Stimulated activated CD4-positive, alpha-beta T cell treated with anti-CD3 and anti-CD28 coated beads, Interleukin-15, amount 100 ng/mL, for 24 hours (primary cell): ENCODE measurements around the gene MLYCD.
A peak's percentile ranks its signal among the peaks of the same experiment; 100 is the strongest.
"Not testable (repeated sequence)": the region's sequence is repeated elsewhere in the genome, so short reads cannot be mapped to it uniquely, and the experiment has no call there.

Experiments
- DNase-seq: peaks from one replicate; pipeline ENCODE4 v3.0.0-alpha.2; 2020

The MLYCD gene

DNA sequence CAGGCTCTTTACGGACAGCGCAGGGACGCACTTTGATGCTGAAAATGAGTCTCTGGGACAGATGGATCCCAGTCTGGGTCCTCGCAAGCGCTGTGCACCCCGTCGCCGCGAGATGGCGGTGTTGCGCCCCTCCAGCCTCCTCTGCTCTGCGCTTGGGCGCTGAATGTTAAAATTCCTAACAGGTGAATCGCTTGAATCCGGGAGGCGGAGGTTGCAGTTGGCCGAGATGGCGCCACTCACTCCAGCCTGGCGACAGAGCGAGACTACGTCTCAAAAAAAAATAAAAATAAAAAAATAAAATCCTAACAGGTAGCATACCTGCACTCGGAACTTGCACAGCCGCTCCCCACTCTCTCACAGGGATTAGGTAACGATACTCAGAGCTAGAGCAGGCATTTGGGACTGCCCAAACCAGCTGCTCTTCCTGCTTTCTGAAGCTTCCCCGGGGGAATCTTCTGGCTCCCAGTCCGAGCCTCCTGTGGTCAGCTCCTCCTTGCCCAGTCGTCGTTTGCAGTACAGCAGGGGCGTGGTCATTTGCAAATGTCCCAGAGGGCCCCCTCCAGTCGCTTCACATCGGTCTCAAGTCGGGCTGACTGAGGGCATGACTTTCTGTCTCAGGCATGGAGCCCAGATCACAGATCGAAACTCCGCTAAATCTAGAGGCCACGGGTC is 27.9 kb downstream of the MLYCD start:
- DNase-seq, result peak; percentile 75

DNA sequence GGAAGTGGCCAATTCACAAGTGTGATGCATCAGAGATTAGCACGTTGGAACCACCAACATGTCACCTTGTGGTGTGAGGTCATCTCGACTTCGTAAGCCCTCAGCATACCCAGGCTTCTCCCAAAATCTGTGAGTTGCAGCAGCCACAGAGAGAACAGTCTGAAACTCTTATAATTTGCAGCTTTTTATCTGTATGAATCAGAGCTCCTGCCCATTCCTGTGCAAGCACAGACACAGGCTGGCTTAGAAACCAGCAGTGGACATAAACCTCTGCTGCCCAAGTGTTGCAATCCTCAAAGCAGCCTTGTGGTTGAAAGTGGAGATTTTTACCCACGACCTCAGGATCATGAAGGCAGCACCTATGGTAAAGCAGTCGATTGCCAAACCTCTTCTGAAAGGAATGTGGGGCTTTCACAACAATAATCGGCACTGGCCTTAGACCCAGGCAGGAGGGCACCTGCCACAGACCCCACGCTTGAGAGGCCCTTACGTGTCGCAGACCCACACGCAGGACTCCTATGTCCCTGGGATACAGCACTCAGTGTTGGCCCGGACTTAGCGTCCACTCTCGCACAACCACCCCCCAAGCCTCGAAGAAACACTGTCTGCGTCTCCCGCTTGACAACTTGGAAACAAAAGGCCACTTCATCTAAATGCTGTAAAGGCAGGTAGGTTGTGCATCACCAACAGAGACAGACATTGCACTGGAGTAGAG is 29.6 kb downstream of the MLYCD start:
- no peak for DNase-seq

DNA sequence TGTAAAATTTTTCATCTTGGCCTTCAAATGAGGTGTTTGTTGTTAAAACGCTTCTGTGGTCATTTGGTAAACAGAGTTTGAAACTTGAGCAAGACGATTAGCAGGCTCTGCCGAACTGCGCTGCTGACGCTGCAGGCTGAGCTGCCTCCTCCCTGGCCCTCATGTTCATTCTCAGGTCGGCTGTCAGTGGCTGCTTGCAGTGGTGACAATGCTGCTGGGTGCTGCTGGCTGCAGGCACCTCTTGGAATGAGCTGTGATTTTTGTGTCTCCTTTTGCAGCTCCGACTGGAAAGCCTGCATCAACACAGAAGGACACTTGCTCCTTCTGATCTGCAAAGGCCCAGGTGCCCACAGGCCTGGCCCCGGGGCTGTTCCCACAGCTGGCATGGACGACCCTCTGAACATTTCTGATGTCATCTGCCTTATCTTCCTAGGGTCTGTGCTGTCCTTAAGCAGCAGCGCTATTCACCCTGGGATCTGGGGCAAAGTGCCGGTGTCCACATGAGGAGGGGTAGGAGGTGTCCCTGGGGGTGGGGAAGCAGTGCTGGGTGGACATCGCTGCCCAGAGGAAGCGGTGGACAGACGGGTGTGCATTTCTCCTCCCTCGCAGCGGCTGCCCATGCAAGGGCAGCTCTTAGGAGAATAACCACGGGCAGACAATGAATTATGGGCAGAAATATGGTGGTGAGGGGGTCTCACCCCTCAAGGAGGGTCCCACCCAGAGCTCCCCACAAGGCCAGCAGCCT is 31.1 kb downstream of the MLYCD start:
- DNase-seq, result no peak

DNA sequence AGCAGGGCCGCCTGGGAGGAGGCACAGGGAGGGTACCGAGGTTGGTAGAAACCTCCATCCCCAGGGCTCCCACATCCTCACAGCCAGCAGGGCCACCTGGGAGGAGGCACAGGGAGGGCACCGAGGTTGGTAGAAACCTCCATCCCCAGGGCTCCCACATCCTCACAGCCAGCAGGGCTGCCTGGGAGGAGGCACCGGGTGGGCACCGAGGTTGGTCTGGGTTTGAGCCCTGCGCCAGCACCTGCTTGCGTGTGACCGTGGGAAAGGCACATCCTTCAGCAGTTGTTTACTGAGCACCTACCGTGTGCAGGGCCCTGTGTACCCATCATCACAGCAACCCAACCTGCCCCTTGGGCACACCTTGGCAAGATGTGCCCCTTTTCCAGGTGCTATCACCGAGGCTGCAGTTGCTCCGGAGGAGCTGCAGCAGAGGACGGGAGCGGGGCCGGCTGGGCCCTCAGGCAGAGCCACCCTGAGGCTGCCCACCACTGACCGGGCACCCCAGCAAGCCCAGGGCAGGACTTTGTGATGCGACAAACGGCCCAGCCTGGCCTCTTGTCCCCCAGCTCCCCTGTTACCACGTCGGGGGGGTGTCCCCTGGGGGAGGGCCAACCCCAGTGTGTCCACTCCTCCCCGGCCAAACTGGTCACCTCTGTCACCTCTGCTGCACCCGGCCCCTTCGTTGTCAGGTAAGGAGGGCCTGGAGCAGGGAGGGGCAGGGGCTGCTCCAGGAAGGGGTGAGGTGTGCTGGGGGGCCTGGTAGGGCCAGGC is 32.0 kb downstream of the MLYCD start:
- no peak for DNase-seq

DNA sequence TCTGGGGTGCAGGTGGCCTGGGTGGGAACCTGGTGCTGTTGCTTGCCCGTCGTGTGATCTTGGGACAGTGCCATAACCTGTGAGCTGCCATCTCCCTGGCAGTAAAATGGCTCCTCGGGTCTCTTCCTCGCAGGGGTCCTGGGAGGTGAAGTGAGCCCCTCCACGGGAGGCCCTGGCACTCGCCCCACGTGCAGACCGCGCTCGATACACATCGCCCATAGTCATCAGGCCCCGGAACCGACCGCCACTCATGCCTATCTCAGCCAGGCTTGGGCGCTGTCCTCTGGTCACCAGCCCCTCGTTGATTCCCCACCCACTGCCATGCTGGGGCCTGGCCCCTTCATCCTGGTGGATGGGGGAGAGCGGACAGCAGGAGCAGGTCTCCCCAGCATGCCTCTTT is 32.6 kb downstream of the MLYCD start:
- no peak for DNase-seq

DNA sequence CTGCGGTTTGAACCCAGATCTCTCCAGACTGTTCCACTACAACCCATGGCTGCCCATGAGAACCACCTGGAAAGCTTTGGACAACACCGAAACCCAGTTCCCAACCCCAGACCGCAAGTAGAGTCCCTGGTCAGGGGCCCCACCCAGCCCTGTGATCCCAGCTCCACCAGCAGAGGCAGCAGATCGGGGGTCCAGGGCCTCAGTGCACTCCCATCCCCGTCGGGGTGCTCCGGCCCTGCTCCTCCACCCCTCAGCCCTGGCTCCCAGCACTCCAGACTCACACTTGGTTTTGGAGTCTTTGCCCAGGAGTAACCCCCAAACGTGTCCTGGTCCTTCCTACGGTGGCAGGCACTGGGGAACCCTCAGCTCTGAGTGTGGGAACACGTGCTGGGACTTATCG is 33.4 kb downstream of the MLYCD start:
- DNase-seq, result no peak

DNA sequence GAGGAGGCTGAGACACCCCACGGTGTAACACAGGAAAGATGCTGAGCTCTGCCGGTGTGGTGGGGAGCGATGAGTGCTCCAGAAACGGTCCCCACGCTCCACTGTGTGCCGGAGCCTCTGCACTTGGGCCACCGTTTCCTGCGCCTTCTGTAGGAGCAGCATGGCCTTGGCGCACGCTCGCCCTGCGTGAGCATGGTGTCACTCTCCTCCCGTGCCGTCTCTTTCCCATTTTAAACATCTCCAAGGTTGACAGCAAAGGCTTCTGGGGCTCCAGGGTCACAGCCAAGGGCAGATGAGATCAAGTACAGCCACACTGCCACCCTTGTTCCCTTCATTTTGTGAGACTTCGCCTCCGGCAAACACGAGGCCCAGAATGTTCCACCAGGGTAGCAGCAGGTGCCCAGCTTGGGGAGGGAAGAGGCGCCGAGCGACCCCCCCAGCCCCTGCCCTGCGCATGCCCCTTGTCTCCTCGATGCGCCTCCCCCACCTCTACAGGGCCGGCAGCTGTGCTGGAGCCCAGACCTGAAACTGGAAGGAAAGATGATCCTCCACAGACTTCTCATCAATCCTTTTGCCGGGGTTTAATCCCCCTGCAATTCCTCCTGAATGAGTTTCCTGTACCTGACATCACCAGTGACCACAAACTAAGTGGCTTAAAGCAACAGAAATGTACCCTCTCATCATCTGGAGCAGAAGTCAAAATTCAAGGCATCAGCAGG is 34.2 kb downstream of the MLYCD start:
- DNase-seq, result no peak

DNA sequence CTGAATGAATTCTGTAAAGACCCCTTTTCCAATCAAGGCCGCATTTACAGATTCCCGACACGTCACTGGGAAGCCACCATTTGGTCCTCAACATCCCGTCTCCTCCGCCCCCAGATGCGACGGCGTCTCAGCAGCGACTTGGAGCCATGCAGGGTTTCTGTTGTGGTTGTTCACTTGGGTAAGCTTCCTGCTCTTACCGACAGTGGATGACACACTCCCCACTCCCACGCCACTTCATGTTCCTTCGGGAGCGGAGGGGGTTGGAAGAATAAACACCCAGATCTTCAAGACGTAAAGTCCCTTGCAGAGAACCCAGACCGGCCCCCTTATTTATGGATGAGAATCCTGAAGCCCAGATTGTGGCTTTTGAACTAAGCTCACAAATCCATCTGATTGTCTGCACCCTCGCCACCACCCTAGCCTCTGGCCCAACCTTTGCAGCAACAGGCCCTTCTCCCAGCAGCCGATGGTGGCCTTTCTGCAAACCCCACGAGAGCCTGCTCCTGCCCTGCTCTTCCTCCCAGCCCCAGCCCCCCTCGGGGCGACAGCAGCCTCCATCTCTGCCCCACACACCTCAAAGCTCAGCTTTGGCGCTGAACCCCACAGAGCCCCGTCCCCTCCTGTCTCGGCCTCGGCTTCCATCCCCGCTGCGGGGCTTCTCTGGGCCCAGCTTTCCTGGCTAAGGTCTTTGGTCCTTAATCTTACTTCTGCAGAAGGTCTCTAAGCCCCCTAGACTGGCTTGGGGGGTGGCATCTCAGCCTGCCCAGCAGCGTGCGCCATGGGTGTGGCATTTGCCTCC is 35.2 kb downstream of the MLYCD start:
- no peak for DNase-seq

DNA sequence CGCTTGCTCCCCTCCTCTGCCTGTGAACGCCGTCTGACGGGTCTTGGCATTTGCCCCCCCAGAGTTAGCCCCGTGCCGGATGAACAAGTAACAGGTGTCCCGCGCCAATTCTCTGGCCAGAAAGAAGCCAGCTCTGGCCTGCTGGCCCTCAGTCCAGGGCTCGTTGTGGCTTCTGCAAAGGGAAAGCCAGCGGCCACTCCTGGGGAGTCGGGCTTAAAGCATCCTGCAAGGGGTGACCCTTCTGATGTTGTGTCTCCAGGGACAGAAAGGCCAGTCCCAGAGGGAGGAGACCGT is 35.7 kb downstream of the MLYCD start:
- no peak for DNase-seq

DNA sequence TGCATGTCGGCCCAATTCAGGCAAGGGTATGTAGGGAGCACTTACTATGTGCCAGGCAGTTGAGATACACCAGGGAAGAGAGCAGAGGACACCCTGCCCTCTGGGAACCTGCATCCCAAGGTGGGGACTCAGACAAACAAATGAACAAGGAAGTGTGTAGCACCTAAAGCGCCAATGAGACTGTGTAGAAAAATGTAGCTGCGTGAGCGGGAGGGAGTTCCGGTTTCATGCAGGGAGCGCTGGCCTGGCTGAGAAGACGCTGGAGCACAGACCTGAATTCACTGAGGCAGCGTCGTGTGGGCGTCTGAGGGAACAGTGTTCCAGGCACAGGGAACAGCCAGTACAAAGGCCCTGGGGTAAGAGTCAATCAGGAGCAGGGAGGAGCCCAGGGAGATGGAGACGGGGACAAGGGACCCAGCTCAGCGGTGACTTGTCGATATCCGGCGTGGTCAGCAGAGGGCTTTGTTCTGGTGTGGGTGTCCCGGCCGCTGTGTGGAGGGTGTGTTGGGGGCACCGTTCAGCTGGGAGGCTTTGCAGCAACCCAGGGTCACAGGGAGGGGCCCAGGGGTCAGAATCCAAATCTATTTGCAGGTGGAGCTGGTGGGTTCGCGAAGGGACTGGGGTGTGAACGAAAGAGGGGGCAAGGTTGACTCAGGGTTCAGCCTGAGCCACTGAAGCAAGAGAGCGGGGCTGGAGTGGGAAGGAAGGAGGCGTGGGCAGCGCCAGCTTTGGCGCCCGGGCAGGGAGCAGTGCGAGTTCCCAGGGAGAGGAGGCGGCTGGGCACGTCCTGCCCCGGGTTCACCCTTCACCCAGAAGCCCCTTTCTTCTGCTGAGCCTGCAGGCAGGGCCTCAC is 36.3 kb downstream of the MLYCD start:
- no peak for DNase-seq

DNA sequence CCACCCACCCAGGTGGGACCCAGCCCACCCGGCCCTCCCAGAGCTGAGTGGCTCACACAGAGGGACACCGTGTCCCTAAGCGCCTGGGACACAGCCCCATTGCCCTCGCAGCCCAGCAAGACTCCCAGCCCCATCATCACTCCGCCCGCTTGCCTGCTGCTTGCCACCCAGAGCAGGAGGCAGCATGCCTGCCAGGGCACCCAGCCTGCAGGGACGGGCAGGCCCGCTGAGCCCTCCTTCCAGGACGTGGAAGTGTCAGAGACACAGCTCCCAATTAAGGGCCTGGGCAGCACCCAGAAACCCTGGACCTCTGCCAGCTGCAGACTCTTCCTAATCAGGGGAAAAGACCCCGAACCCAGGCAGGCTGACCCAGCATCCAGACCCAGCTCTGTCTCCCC is 36.9 kb downstream of the MLYCD start:
- DNase-seq, result no peak

DNA sequence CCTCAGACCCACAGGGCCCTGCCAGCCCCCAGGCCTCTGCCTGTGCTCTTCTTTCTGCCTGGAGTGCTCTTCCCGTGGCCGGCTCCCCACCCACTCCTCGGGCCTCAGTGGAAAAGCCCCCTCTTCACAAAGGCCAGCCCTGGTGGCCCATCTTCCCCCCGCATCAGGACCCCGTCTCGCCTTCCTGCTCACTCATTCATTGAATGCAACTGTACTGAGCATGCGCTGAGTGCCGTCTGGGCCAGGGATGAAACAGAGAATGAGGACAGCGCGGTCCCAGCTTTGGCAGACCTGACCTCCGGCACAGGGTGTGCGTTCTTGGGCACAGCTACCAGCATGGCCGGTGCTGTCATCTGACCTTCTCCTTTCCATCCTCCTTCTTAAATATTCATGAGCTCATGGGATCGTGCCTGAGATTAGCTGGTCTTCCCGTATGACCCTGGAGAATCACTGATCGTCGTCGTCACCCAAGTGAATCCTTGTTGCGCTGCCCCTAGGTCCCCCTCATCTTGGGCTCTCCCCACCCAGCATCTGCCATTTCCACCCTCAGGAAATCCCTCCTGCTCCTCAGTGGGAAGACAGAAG is 37.8 kb downstream of the MLYCD start:
- no peak for DNase-seq

DNA sequence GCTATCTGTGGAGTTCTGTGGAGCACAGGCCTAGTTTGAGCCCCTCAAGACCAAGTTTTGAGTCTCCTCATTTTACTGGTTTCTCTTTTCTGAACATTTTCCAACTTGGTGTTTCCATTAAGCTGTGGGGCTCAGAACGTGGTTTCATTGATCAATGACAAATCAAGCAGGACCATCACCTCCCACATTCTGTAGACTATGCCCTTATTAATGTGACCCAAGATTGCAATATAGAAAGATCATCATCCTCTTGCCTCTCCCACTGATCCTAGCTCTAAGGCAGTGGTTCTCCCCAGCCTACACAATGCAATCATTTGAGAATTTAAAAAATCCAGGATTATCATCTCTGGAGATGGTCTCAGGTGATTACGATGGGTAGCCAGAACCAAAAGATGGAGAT is 38.4 kb downstream of the MLYCD start:
- no peak for DNase-seq

DNA sequence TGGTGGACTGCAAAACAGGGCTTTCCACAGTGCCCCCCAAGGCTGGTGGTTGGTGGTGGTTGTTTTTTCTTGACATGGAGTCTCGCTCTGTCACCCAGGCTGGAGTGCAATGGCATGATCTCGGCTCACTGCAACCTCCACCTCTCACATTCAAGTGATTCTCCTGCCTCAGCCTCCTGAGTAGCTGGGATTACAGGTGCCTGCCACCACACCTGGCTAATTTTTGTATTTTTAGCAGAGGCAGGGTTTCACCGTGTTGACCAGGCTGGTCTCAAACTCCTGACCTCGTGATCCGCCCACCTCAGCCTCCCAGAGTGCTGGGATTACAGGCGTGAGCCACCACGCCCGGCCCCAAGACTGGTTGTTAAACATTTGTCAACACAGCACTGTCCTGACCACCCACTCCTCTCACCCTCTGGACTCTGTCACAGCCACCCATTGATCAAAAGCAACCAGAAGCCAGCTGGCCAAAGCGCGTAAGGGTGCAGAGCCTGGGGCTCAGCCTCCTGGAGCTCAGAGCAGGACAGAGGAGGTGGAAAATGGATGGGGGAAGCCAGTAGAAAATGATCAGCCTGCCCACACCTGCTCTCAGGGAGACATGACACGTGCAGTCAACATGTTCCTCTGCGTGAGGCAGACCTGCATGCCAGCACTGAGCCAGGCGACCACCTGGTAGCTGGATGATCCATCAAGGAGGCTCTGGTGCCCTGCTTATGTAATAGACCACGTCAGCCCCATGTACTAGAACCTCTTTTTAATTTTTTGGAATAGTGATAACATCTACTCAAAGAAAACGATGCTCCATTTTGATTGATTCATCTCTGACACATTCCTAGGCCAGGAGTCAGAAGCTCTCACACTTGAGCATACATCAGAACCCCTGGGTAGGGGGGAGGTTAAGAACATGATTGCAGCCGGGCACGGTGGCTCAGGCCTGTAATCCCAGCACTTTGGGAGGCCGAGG is 39.3 kb downstream of the MLYCD start:
- DNase-seq, result no peak

DNA sequence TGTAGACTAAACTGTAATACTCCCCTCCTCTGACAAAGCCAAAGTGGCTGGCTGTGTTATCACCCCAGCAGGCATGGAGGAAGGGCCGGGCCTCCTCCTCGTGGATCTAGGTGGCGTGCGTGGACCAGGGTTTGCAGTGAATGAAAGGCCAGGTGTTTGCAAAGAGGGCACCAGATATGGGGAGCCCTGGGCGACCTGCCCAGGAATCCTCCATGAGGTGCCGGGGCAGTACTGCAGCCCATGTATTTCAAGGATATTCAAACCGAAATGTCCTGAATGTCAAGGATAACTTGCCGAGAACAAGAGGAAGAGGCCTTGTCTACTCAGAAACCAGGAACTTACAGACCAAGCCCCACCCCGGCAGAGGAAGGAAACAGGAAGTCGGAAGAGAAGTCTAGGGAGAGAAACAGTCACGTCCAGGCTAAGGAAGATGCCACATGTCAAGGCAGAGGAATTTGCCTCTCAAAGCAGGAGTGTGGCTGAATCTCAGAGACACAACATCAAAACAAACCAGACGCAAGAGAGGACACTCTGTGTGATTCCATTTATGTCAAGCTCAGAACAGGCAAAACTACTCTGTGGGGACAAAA is 40.4 kb downstream of the MLYCD start:
- DNase-seq, result no peak

DNA sequence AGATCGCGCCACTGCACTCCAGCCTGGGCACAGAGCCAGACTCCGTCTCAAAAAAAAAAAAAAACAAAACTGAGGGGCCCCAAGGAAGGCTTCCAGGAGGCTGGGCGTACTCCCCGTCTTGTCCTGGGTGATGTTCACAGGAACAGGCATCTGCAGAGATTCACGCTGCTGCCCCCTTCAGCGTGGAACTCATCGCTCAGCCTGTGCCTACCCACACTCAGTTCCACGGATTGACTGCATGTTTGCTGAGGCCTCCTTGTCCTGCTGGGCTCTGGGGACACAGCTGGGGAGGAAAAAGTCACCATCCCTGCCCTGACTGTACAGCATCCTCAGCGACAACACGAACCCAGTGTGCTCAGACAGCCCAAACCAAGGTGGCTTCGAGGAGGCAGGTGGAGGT is 41.2 kb downstream of the MLYCD start:
- DNase-seq, result no peak

DNA sequence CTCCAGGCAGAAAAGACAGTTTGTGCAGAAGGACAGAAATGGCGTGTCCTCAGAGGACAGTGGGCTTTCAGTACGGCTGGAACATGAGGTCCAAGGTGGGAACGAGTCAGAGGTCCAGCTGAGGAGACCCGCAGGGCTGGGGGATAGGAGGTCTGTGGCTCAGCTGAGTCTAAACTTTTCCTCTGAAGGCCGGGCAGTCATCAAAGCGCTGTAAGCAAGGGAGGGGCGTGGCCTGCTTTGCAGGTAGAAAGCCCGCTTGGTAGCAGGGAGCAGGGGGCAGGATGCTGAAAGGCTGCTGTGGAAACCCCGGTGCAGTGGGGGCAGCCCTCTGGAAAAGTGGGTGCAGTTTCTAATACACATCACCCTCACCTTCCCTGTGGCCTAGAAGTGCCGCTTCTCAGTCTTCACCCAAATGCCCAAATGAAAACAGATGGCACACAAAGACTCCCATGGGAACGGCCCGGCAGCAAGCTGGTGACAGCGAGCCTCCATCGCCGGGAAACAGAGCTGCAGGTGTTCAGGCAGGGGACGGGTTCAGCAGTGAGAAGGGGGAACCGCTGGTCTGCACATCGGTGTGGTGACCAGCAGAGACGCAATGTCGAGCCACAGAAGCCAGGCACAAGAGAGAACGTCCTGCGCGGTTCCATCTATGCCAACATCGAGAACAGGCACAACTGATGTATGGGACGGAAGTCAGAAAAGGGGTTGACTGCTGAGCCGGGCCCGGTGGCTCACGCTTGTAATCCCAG is 41.9 kb downstream of the MLYCD start:
- no peak for DNase-seq

DNA sequence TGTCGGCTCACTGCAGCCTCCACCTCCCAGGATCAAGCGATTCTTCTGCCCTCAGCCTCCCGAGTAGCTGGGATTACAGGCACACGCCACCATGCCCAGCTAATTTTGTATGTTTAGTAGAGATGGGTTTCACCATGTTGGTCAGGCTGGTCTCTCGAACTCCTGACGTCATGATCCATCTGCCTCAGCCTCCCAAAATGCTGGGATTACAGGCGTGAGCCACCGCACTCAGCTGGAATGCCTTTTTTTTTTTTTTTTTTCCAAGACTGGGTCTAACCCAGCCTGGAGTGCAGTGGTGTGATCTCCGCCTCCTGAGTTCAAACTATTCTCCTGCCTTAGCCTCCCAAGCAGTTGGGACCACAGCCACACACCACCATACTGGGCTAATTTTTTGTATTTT is 42.6 kb downstream of the MLYCD start:
- not testable (repeated sequence) for DNase-seq
